HUES48 (cell line): Measurements from ENCODE around the gene OVOL2.
"Not testable (repeated sequence)": the region's sequence is repeated elsewhere in the genome, so short reads cannot be mapped to it uniquely, and the experiment has no call there.

Experiments used
- H3K27ac ChIP-seq: one replicate; pipeline ENCODE4 v1.7.0; 2013; ENCODE audit warnings: low read depth, low read length, inconsistent platforms
- H3K27me3 ChIP-seq: 2 replicates; pipeline ENCODE4 v1.6.1; 2013; ENCODE audit warnings: mild to moderate bottlenecking, low read length; ENCODE audit not compliant: control insufficient read depth, insufficient read depth
- H3K36me3 ChIP-seq: 2 replicates; pipeline ENCODE4 v1.6.1; 2013; ENCODE audit warnings: low read length; ENCODE audit not compliant: control insufficient read depth, insufficient read depth
- H3K4me1 ChIP-seq: 2 replicates; pipeline ENCODE4 v1.6.1; 2013; ENCODE audit warnings: mild to moderate bottlenecking, low read length; ENCODE audit not compliant: control insufficient read depth, insufficient read depth
- H3K4me3 ChIP-seq: 2 replicates; pipeline ENCODE4 v1.5.1; 2013; ENCODE audit warnings: mild to moderate bottlenecking, low read depth, low read length
- H3K9ac ChIP-seq: 2 replicates; pipeline ENCODE4 v1.6.1; 2013; ENCODE audit warnings: mild to moderate bottlenecking, low read depth, low read length, moderate library complexity
- H3K9me3 ChIP-seq: 2 replicates; pipeline ENCODE4 v1.6.1; 2013; ENCODE audit warnings: low read length; ENCODE audit not compliant: control insufficient read depth, insufficient read depth

The OVOL2 gene

GRCh38 chr20:18032977-18033892 lies 24.5 kb downstream of the OVOL2 start:
- H3K36me3 ChIP-seq = peaks cover 14% of the 10 kb centered on the region; the same call in 1 of the 2 replicates
- H3K9me3 ChIP-seq = no peaks in the 10 kb centered on the region
- H3K4me1 ChIP-seq = peaks cover 6% of the 10 kb centered on the region; the same call in 1 of the 2 replicates
- no peaks in the 10 kb centered on the region for H3K27me3 ChIP-seq
- no peak overlapping the region for H3K9ac ChIP-seq
- peak overlapping the region; percentile 77 for H3K27ac ChIP-seq
- H3K4me3 ChIP-seq = no peak overlapping the region

GRCh38 chr20:18031888-18032509 lies 25.7 kb downstream of the OVOL2 start:
- peaks cover 14% of the 10 kb centered on the region; the same call in 1 of the 2 replicates for H3K36me3 ChIP-seq
- H3K4me1 ChIP-seq = peaks cover 6% of the 10 kb centered on the region; the same call in 1 of the 2 replicates
- H3K9ac ChIP-seq = no peak overlapping the region
- no peaks in the 10 kb centered on the region for H3K27me3 ChIP-seq
- H3K9me3 ChIP-seq = no peaks in the 10 kb centered on the region
- no peak overlapping the region for H3K4me3 ChIP-seq
- H3K27ac ChIP-seq = no peak overlapping the region

GRCh38 chr20:18031050-18031449 lies 26.7 kb downstream of the OVOL2 start:
- no peak overlapping the region for H3K27ac ChIP-seq
- no peaks in the 10 kb centered on the region for H3K27me3 ChIP-seq
- no peak overlapping the region for H3K4me3 ChIP-seq
- H3K4me1 ChIP-seq = peaks cover 6% of the 10 kb centered on the region; the same call in 1 of the 2 replicates
- no peaks in the 10 kb centered on the region for H3K9me3 ChIP-seq
- H3K36me3 ChIP-seq = peaks cover 11% of the 10 kb centered on the region; the same call in 1 of the 2 replicates
- no peak overlapping the region for H3K9ac ChIP-seq

- H3K4me1 ChIP-seq = peaks cover 6% of the 10 kb centered on the region; the same call in 1 of the 2 replicates
- no peak overlapping the region for H3K27ac ChIP-seq
- no peak overlapping the region for H3K9ac ChIP-seq
- no peaks in the 10 kb centered on the region for H3K27me3 ChIP-seq
- no peak overlapping the region for H3K4me3 ChIP-seq
- no peaks in the 10 kb centered on the region for H3K9me3 ChIP-seq
- peaks cover 7% of the 10 kb centered on the region; the same call in 1 of the 2 replicates for H3K36me3 ChIP-seq
Measured at GRCh38 chr20:18030020-18030419, 27.7 kb downstream of the OVOL2 start.

GRCh38 chr20:18027011-18027410 lies 30.7 kb downstream of the OVOL2 start:
- H3K4me1 ChIP-seq, H3K9ac ChIP-seq, H3K27ac ChIP-seq, H3K4me3 ChIP-seq, H3K27me3 ChIP-seq, H3K9me3 ChIP-seq: not testable (repeated sequence)
- peaks cover 25% of the 10 kb centered on the region for H3K36me3 ChIP-seq

GRCh38 chr20:18024606-18025127 lies 33.0 kb downstream of the OVOL2 start:
- Histone ChIP-seq H3K36me3 (peaks cover 32% of the 10 kb centered on the region), H3K27ac (no peak overlapping the region), H3K9me3 (no peaks in the 10 kb centered on the region; the same call in 1 of the 2 replicates), H3K27me3 (no peaks in the 10 kb centered on the region), H3K9ac (no peak overlapping the region), H3K4me1 (no peaks in the 10 kb centered on the region), H3K4me3 (no peak overlapping the region)

GRCh38 chr20:18020931-18021330 lies 36.8 kb downstream of the OVOL2 start:
- no peaks in the 10 kb centered on the region for H3K4me1 ChIP-seq
- no peak overlapping the region for H3K9ac ChIP-seq
- no peaks in the 10 kb centered on the region for H3K27me3 ChIP-seq

GRCh38 chr20:18019068-18019467 lies 38.6 kb downstream of the OVOL2 start:
- no peak overlapping the region for H3K4me3 ChIP-seq
- no peak overlapping the region for H3K27ac ChIP-seq
- H3K9me3 ChIP-seq = no peaks in the 10 kb centered on the region; the same call in 1 of the 2 replicates
- peaks cover 25% of the 10 kb centered on the region for H3K36me3 ChIP-seq
- H3K9ac ChIP-seq = no peak overlapping the region
- H3K27me3 ChIP-seq = no peaks in the 10 kb centered on the region
- H3K4me1 ChIP-seq = no peaks in the 10 kb centered on the region

More at GRCh38 chr20:18020931-18021330, 36.8 kb downstream of the OVOL2 start:
- H3K36me3 ChIP-seq = peaks cover 32% of the 10 kb centered on the region
- no peak overlapping the region for H3K27ac ChIP-seq
- H3K4me3 ChIP-seq = no peak overlapping the region
- H3K9me3 ChIP-seq = no peaks in the 10 kb centered on the region; the same call in 1 of the 2 replicates

- Histone ChIP-seq H3K9ac (no peak overlapping the region), H3K27ac (no peak overlapping the region), H3K9me3 (no peaks in the 10 kb centered on the region; the same call in 1 of the 2 replicates), H3K4me1 (no peaks in the 10 kb centered on the region), H3K36me3 (peaks cover 18% of the 10 kb centered on the region), H3K4me3 (no peak overlapping the region), H3K27me3 (no peaks in the 10 kb centered on the region)
Measured at GRCh38 chr20:18018100-18018499, 39.6 kb downstream of the OVOL2 start.

- no peak overlapping the region for H3K4me3 ChIP-seq
- no peaks in the 10 kb centered on the region for H3K4me1 ChIP-seq
- peaks cover 4% of the 10 kb centered on the region for H3K36me3 ChIP-seq
- no peak overlapping the region for H3K9ac ChIP-seq
- no peak overlapping the region for H3K27ac ChIP-seq
- H3K9me3 ChIP-seq = no peaks in the 10 kb centered on the region
- H3K27me3 ChIP-seq = no peaks in the 10 kb centered on the region
Measured at GRCh38 chr20:18016772-18017171, 40.9 kb downstream of the OVOL2 start.

GRCh38 chr20:18014411-18014810 lies 43.3 kb downstream of the OVOL2 start:
- Histone ChIP-seq H3K4me1 (no peaks in the 10 kb centered on the region), H3K27me3 (no peaks in the 10 kb centered on the region), H3K27ac (no peak overlapping the region), H3K4me3 (no peak overlapping the region), H3K9ac (no peak overlapping the region), H3K36me3 (no peaks in the 10 kb centered on the region), H3K9me3 (no peaks in the 10 kb centered on the region)
